ENCODE measurements around the gene GPATCH4. TPM values are rescaled to one million over a fixed set of nuclear protein-coding genes. Genes with fewer than 3 reads are reported as not detected.
"Not testable (repeated sequence)": the region's sequence is repeated elsewhere in the genome, so short reads cannot be mapped to it uniquely, and the experiment has no call there.

Gene GPATCH4
- polyA plus RNA-seq, 2 donors: 14.3 to 20.8 TPM

DNA sequence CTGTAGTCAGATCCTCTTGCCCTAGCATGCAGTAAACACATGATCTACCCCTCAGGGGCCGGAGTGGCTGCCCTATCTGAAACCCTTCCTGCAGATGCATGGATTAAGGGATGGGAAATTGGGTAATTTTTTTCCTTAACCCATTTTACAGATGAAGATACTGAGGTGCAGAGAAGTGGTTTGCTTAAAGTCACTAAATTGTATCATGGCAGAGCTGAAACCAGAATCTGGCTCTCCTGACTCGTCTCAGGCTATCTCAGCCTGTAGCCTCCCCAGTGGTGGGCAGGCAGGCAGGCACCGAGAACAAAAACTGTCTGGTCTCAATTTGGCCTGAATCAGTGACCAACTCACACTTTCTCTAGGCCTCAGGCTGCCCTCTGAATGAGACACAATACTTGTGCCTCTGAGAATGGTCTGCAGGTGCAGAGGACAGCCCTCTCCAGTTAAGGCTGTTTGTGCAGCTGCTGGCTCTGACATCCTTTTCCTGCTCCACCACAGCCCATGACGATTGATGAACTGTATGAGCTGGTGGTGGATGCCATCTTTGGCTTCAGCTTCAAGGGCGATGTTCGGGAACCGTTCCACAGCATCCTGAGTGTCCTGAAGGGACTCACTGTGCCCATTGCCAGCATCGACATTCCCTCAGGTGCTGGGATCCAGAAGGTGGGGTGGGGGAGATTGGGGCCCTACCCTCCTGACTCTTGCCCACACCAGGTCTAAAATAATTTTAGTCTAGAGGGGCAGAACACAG lies 8.2 kb downstream of the GPATCH4 start:
- no peaks in the 10 kb centered on the region for H3K27me3 ChIP-seq (ENCODE audit: control insufficient read depth in 1 of 2, insufficient read depth in 2 of 2, low read length in 2 of 2)
- H3K27ac ChIP-seq (ENCODE audit: low read depth in 2 of 2, low read length in 1 of 2): no peak overlapping the region
- H3K36me3 ChIP-seq (ENCODE audit: control insufficient read depth in 2 of 2, insufficient read depth in 2 of 2, low read length in 1 of 2): peaks cover 12 to 39% of the 10 kb centered on the region in 2 donors
- H3K4me1 ChIP-seq (ENCODE audit: control insufficient read depth in 2 of 2, insufficient read depth in 2 of 2, low read length in 1 of 2): peaks cover 0 to 6% of the 10 kb centered on the region in 2 donors
- H3K4me3 ChIP-seq (ENCODE audit: low read depth in 1 of 2, low read length in 2 of 2): no peak overlapping the region
- no peaks in the 10 kb centered on the region for H3K9me3 ChIP-seq (ENCODE audit: control insufficient read depth in 2 of 2, insufficient read depth in 1 of 2, low read depth in 1 of 2, low read length in 1 of 2)
- WGBS, 2 donors: 66 to 69% methylated on average over 8 of the region's 8 CpGs

DNA sequence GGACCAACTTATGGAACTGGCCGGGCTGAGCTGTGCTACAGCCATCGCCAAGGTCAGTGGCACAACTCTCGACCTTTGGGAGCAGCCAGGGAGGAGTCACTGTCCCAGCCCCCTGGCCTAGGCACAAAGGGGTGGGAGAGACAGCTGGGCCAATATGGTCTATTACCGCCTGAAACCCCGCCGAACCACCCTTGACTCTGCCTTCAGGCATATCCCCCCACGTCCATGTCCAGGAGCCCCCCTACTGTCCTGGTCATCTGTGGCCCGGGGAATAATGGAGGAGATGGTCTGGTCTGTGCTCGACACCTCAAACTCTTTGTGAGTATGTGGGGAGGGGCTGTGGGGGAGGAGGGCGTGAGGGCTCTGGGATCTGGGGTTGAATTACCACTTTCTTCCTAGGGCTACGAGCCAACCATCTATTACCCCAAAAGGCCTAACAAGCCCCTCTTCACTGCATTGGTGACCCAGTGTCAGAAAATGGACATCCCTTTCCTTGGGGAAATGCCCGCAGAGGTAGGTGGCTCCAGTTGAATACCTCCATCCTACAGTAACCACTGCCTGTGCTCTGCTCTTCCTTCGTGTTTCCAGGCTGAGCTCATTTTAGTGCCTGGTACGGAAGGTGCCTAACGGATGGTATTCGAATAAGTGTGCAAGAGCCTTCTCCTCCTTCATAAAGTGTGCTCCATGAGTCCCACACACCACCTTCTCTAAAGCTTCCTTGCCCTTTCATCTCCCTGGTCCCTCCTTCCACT lies 8.9 kb downstream of the GPATCH4 start:
- Histone ChIP-seq H3K9me3 (ENCODE audit: control insufficient read depth in 2 of 2, insufficient read depth in 1 of 2, low read depth in 1 of 2, low read length in 1 of 2) (no peaks in the 10 kb centered on the region), H3K27me3 (ENCODE audit: control insufficient read depth in 1 of 2, insufficient read depth in 2 of 2, low read length in 2 of 2) (no peaks in the 10 kb centered on the region), H3K4me3 (ENCODE audit: low read depth in 1 of 2, low read length in 2 of 2) (peak overlapping the region; percentile 62 to 78), H3K36me3 (ENCODE audit: control insufficient read depth in 2 of 2, insufficient read depth in 2 of 2, low read length in 1 of 2) (peaks cover 7 to 32% of the 10 kb centered on the region in 2 donors), H3K27ac (ENCODE audit: low read depth in 2 of 2, low read length in 1 of 2) (peak overlapping the region in 1 of 2 donors; percentile 92), H3K4me1 (ENCODE audit: control insufficient read depth in 2 of 2, insufficient read depth in 2 of 2, low read length in 1 of 2) (peaks cover 0 to 6% of the 10 kb centered on the region in 2 donors)
- 38 to 43% methylated on average over 16 of the region's 16 CpGs for WGBS, 2 donors

DNA sequence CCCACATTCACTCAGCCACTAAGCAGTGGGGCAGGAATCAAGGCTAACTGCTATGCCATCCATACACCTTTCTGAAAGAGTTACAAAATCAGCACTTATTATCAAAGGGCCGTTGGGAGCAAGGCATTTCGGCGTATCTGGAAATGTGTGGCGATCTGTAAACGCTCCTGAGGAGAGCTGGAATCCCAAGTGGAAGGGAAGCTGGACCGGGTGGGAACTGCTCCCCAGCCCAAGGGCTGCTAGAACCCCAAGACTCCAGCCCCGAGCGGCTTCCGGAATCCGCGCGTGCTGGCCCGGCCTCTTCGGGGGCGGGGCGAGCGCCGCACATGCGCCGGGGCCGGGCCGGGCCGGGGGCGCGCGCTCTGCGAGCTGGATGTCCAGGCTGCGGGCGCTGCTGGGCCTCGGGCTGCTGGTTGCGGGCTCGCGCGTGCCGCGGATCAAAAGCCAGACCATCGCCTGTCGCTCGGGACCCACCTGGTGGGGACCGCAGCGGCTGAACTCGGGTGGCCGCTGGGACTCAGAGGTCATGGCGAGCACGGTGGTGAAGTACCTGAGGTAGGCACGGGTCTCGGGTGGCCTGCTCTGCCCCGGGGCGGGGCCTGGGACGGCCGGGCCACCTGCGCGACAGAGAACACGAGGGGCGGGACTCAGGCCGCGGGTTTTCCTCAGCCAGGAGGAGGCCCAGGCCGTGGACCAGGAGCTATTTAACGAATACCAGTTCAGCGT lies 9.7 kb downstream of the GPATCH4 start, which contains the start of gene NAXE:
Gene NAXE (plus strand): TSS at position 345 of the 726 bp plus-strand sequence. CDS start 29 bp downstream, at position 374.
- Histone ChIP-seq H3K27me3 (ENCODE audit: control insufficient read depth in 1 of 2, insufficient read depth in 2 of 2, low read length in 2 of 2) (no peaks in the 10 kb centered on the region), H3K9me3 (ENCODE audit: control insufficient read depth in 2 of 2, insufficient read depth in 1 of 2, low read depth in 1 of 2, low read length in 1 of 2) (no peaks in the 10 kb centered on the region), H3K27ac (ENCODE audit: low read depth in 2 of 2, low read length in 1 of 2) (peak within 1 kb of the TSS; percentile 87 to 92), H3K4me1 (ENCODE audit: control insufficient read depth in 2 of 2, insufficient read depth in 2 of 2, low read length in 1 of 2) (peaks cover 0 to 6% of the 10 kb centered on the region in 2 donors), H3K36me3 (ENCODE audit: control insufficient read depth in 2 of 2, insufficient read depth in 2 of 2, low read length in 1 of 2) (peaks cover 7 to 31% of the 10 kb centered on the region in 2 donors), H3K4me3 (ENCODE audit: low read depth in 1 of 2, low read length in 2 of 2) (peak within 1 kb of the TSS; percentile 62 to 78)
- 0 to 1% methylated on average over 53 to 60 of the region's 60 CpGs for WGBS, 2 donors

DNA sequence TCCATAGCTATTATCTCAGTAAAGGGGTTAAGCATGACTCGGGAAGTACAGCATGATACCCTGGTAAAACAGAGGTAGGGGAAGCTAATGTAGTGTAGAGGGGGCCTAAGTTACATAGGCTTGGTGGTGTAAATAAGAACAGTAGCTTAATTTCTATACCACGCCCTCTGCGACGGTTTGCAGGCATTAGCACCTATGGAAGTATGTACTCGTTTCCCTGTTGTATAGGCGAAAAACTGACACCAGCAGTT lies 10.2 kb downstream of the GPATCH4 start:
- no peaks in the 10 kb centered on the region for H3K27me3 ChIP-seq (ENCODE audit: control insufficient read depth in 1 of 2, insufficient read depth in 2 of 2, low read length in 2 of 2)
- 18 to 19% methylated on average over 6 of the region's 6 CpGs for WGBS, 2 donors
- peak overlapping the region; percentile 62 to 78 for H3K4me3 ChIP-seq (ENCODE audit: low read depth in 1 of 2, low read length in 2 of 2)
- peak overlapping the region; percentile 87 to 92 for H3K27ac ChIP-seq (ENCODE audit: low read depth in 2 of 2, low read length in 1 of 2)
- H3K4me1 ChIP-seq (ENCODE audit: control insufficient read depth in 2 of 2, insufficient read depth in 2 of 2, low read length in 1 of 2): peaks cover 0 to 6% of the 10 kb centered on the region in 2 donors
- no peaks in the 10 kb centered on the region for H3K9me3 ChIP-seq (ENCODE audit: control insufficient read depth in 2 of 2, insufficient read depth in 1 of 2, low read depth in 1 of 2, low read length in 1 of 2)
- H3K36me3 ChIP-seq (ENCODE audit: control insufficient read depth in 2 of 2, insufficient read depth in 2 of 2, low read length in 1 of 2): peaks cover 7 to 26% of the 10 kb centered on the region in 2 donors

DNA sequence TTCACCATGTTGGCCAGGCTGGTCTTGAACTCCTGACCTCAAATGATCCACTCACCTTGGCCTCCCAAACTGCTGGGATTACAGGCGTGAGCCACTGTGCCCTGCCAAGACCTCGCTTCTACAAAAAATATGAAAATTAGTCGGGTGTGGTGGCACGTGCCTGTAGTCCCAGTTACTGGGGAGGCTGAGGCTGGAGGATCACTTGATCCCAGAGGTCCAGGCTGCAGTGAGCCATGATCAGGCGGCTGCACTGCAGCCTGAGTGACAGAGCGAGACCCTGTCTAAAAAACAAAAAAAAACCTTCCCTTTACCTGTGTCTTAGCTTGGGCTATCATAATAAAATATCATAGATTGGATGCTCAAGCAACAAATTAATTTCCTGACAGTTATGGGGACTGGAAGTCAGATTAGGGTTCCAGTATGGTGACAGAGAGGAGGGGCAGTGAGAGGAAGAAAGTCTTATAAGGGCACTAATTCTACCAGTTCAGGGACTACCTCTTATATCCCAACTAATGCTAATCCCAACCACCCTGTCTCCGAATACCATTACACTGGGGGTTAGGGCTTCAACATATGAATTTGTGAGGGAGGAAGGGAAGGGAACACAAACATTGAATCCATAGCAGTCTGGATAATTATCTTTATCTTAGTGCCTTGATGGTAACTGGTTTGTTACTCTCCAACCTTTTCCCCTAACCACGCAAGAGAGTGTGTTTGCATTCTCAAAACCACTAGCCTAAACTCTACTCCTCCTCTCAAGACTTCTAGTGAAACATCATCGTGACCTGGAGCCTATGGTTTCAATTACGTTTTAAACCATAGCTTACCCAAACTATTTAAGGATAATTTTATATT lies 10.7 kb downstream of the GPATCH4 start:
- Histone ChIP-seq H3K9me3 (ENCODE audit: control insufficient read depth in 2 of 2, insufficient read depth in 1 of 2, low read depth in 1 of 2, low read length in 1 of 2) (no peaks in the 10 kb centered on the region), H3K27me3 (ENCODE audit: control insufficient read depth in 1 of 2, insufficient read depth in 2 of 2, low read length in 2 of 2) (no peaks in the 10 kb centered on the region), H3K36me3 (ENCODE audit: control insufficient read depth in 2 of 2, insufficient read depth in 2 of 2, low read length in 1 of 2) (peaks cover 7 to 20% of the 10 kb centered on the region in 2 donors), H3K27ac (ENCODE audit: low read depth in 2 of 2, low read length in 1 of 2) (peak overlapping the region in 1 of 2 donors; percentile 87), H3K4me1 (ENCODE audit: control insufficient read depth in 2 of 2, insufficient read depth in 2 of 2, low read length in 1 of 2) (peaks cover 0 to 6% of the 10 kb centered on the region in 2 donors), H3K4me3 (ENCODE audit: low read depth in 1 of 2, low read length in 2 of 2) (no peak overlapping the region)
- WGBS, 2 donors: 82 to 86% methylated on average over 10 of the region's 10 CpGs

GRCh38 chr1:156589546-156589945 lies 11.7 kb downstream of the GPATCH4 start:
- Histone ChIP-seq H3K27me3 (ENCODE audit: control insufficient read depth in 1 of 2, insufficient read depth in 2 of 2, low read length in 2 of 2) (no peaks in the 10 kb centered on the region), H3K36me3 (ENCODE audit: control insufficient read depth in 2 of 2, insufficient read depth in 2 of 2, low read length in 1 of 2) (peaks cover 3 to 13% of the 10 kb centered on the region in 2 donors), H3K4me3 (ENCODE audit: low read depth in 1 of 2, low read length in 2 of 2) (no peak overlapping the region), H3K27ac (ENCODE audit: low read depth in 2 of 2, low read length in 1 of 2) (no peak overlapping the region), H3K9me3 (ENCODE audit: control insufficient read depth in 2 of 2, insufficient read depth in 1 of 2, low read depth in 1 of 2, low read length in 1 of 2) (no peaks in the 10 kb centered on the region), H3K4me1 (ENCODE audit: control insufficient read depth in 2 of 2, insufficient read depth in 2 of 2, low read length in 1 of 2) (peaks cover 0 to 6% of the 10 kb centered on the region in 2 donors)
- WGBS, 2 donors: 70 to 80% methylated on average over 5 of the region's 5 CpGs

GRCh38 chr1:156587927-156588326 lies 13.4 kb downstream of the GPATCH4 start:
- H3K4me1 ChIP-seq (ENCODE audit: control insufficient read depth in 2 of 2, insufficient read depth in 2 of 2, low read length in 1 of 2); H3K27ac ChIP-seq (ENCODE audit: low read depth in 2 of 2, low read length in 1 of 2); H3K9me3 ChIP-seq (ENCODE audit: control insufficient read depth in 2 of 2, insufficient read depth in 1 of 2, low read depth in 1 of 2, low read length in 1 of 2); H3K27me3 ChIP-seq (ENCODE audit: control insufficient read depth in 1 of 2, insufficient read depth in 2 of 2, low read length in 2 of 2); H3K4me3 ChIP-seq (ENCODE audit: low read depth in 1 of 2, low read length in 2 of 2); H3K36me3 ChIP-seq (ENCODE audit: control insufficient read depth in 2 of 2, insufficient read depth in 2 of 2, low read length in 1 of 2): not testable (repeated sequence)
- WGBS, 2 donors: 84% methylated on average over 8 of the region's 8 CpGs

DNA sequence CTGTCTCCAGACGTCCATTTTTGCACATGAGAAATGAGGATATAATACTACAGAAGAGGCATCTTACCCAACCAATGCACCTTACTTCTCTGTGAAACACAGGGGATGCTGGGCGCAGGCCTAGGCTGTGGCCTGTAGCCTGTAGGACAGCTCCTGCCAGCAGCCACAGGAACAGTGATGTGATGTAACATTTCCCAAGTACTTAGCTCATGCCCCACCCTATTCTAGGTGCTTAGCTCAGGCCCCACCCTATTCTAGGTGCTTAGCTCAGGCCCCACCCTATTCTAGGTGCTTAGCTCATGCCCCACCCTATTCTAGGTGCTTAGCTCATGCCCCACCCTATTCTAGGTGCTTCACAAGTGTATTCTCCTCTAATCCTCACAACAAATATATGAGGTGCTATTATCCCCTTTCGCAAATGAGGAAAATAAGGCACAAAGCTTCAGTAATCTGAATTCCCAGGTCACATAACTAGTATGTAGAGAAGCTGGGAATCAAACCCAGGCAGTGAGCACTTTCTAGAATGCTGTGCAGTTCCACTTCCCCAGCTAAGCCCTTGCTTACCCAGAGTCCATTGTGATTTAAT lies 14.3 kb downstream of the GPATCH4 start:
- H3K9me3 ChIP-seq (ENCODE audit: control insufficient read depth in 2 of 2, insufficient read depth in 1 of 2, low read depth in 1 of 2, low read length in 1 of 2): no peaks in the 10 kb centered on the region
- WGBS, 2 donors: 87 to 90% methylated on average over 3 of the region's 3 CpGs
- no peaks in the 10 kb centered on the region for H3K36me3 ChIP-seq (ENCODE audit: control insufficient read depth in 2 of 2, insufficient read depth in 2 of 2, low read length in 1 of 2)

More for the DNA sequence above, 14.3 kb downstream of the GPATCH4 start:
- Histone ChIP-seq H3K27ac (ENCODE audit: low read depth in 2 of 2, low read length in 1 of 2) (peak overlapping the region in 1 of 2 donors; percentile 35), H3K4me3 (ENCODE audit: low read depth in 1 of 2, low read length in 2 of 2) (no peak overlapping the region), H3K27me3 (ENCODE audit: control insufficient read depth in 1 of 2, insufficient read depth in 2 of 2, low read length in 2 of 2) (no peaks in the 10 kb centered on the region), H3K4me1 (ENCODE audit: control insufficient read depth in 2 of 2, insufficient read depth in 2 of 2, low read length in 1 of 2) (peaks cover 0 to under 1% of the 10 kb centered on the region in 2 donors)
